Adrenal gland (tissue), 12 donors: ENCODE results near the gene KLF13. TPM values are rescaled to one million over a fixed set of nuclear protein-coding genes. Genes with fewer than 3 reads are reported as not detected.

Experiments
- DNase-seq, 7 donors: peaks; one replicate each; pipeline ENCODE4 v3.0.0-alpha.2; 2019 to 2020
- H3K27ac ChIP-seq, 5 donors: fragments of 200-600 bp; sonication (generic) in 4 of 5; 1 replicate in 3 of 5; 2 replicates in 2 of 5; pipeline versions ENCODE4 v1.5.1 to v1.8.0; 2016 to 2020; ENCODE audit warnings: mild to moderate bottlenecking in 1 of 5
- H3K27me3 ChIP-seq: fragments of 200-600 bp; 2 replicates; pipeline ENCODE4 v1.8.0; 2021
- H3K36me3 ChIP-seq, 2 donors: fragments of 200-600 bp; replicated peaks in 1 of 2; 1 replicate in 1 of 2; 2 replicates in 1 of 2; pipeline versions ENCODE4 v1.5.1 to v1.8.0; 2018 to 2022
- H3K4me1 ChIP-seq, 2 donors: fragments of 200-600 bp; replicated peaks in 1 of 2; 1 replicate in 1 of 2; 2 replicates in 1 of 2; pipeline versions ENCODE4 v1.5.1 to v1.8.0; 2018 to 2021
- H3K4me3 ChIP-seq, 4 donors: fragments of 200-600 bp; sonication (generic) in 3 of 4; one replicate each; pipeline ENCODE4 v1.5.1; 2016 to 2018
- H3K9me3 ChIP-seq, 3 donors: fragments of 200-600 bp; sonication (generic) in 1 of 3; replicated peaks in 1 of 3; 1 replicate in 2 of 3; 2 replicates in 1 of 3; pipeline versions ENCODE4 v1.5.1 to v1.8.0; 2016 to 2021
- POLR2A ChIP-seq, 2 donors: fragments of 450-650 bp; IDR thresholded peaks; one replicate each; pipeline ENCODE4 v1.6.1; 2017; ENCODE audit warnings: antibody characterized with exemption in 2 of 2, mild to moderate bottlenecking in 2 of 2, moderate library complexity in 1 of 2
- WGBS, 4 donors: extraction: QIAGEN DNeasy Blood & Tissue Kit in 2 of 4; methylation state at CpG; one replicate each; pipeline versions ENCODE4 v1.1.5 to v1.1.7; 2013 to 2017; 5-methylcytosine and 5-hydroxymethylcytosine counted together
- intact Hi-C, 2 donors: fragments of 100-400 bp; cut with DNase I; formaldehyde crosslinking; loops; one replicate each; pipeline versions ENCODE4 v1.14.1 to v1.15.0; 2022 to 2023
- polyA plus RNA-seq, 3 donors: library from polyadenylated mRNA; stranded (reverse); fragments of 200-250 nt in 2 of 3; fragments of 350-450 nt in 1 of 3; fragmentation: Illumina TruSeq in 1 of 3; extraction: RNeasy Lipid Tissue Mini Kit (QIAGEN cat#74804) in 1 of 3; gene quantifications; one replicate each; pipeline ENCODE4 v1.2.3, GENCODE V29; 2013 to 2014
- total RNA-seq, 9 donors: library from RNA; depleted of rRNA in 4 of 9; stranded (reverse); fragments of >200 nt in 4 of 9; fragments of 120-200 nt in 1 of 9; fragmentation: NEBNext Ultra II Directional in 1 of 9; extraction: Animal tissue kit (Norgen Biotek cat#: 25700) in 1 of 9; gene quantifications; one replicate each; pipeline versions ENCODE4 v1.1.0 to v1.2.4, GENCODE V29; 2013 to 2023
- TF ChIP-seq, protein P1 (sequence below), 6 experiments: fragments of 450-650 bp in 4 of 6; fragments of 200-600 bp in 2 of 6; sonication (generic) in 1 of 6; IDR thresholded peaks; 1 replicate in 5 of 6; 2 replicates in 1 of 6; pipeline versions ENCODE4 v1.5.1 to v1.8.0; 2016 to 2021; ENCODE audit warnings: antibody characterized with exemption in 6 of 6, mild to moderate bottlenecking in 2 of 6, moderate library complexity in 1 of 6
- donor health status: healthy with polysubstance abuse.
- donor health status: Bipolar disorder and iron deficiency.
- donor health status: DM: yes; HTN: yes; CAD: no.
- donor health status: DM: no; HTN: no; CAD: no.
- donor health status: DM: no; HTN: no; CAD: no.
- donor health status: DM: yes; HTN: yes; CAD: no.

Gene KLF13
- total and polyA plus RNA-seq, 12 donors = 8.4 to 65.9 (median 31.9) TPM

GRCh38 chr15:31367021-31367729 is 40.5 kb downstream of the KLF13 start:
- 71 to 82% (median 75%) methylated on average over 10 to 11 of the region's 11 CpGs for WGBS, 4 donors
- no peaks in the 10 kb centered on the region for H3K9me3 ChIP-seq
- H3K36me3 ChIP-seq = no peaks in the 10 kb centered on the region
- TF ChIP-seq POLR2A (IDR thresholded peaks at IDR 0.05) = peak; percentile 7 to 33
- TF ChIP-seq, protein P1, sequence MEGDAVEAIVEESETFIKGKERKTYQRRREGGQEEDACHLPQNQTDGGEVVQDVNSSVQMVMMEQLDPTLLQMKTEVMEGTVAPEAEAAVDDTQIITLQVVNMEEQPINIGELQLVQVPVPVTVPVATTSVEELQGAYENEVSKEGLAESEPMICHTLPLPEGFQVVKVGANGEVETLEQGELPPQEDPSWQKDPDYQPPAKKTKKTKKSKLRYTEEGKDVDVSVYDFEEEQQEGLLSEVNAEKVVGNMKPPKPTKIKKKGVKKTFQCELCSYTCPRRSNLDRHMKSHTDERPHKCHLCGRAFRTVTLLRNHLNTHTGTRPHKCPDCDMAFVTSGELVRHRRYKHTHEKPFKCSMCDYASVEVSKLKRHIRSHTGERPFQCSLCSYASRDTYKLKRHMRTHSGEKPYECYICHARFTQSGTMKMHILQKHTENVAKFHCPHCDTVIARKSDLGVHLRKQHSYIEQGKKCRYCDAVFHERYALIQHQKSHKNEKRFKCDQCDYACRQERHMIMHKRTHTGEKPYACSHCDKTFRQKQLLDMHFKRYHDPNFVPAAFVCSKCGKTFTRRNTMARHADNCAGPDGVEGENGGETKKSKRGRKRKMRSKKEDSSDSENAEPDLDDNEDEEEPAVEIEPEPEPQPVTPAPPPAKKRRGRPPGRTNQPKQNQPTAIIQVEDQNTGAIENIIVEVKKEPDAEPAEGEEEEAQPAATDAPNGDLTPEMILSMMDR (IDR thresholded peaks at IDR 0.05) = no peak
- H3K27ac ChIP-seq = peak overlapping the region in 4 of 5 donors; percentile 37 to 95 (median 88)
- H3K27me3 ChIP-seq = no peaks in the 10 kb centered on the region
- intact Hi-C loops = loop anchor here (10.0 kb wide), 2 partner anchors 68 to 118 kb away; no protein-coding TSS in a partner anchor
- H3K4me1 ChIP-seq = peaks cover 29 to 66% of the 10 kb centered on the region in 2 donors
- DNase-seq = peak in 3 of 7 donors; percentile 17 to 87 (median 38)
- no peak overlapping the region for H3K4me3 ChIP-seq

- Histone ChIP-seq H3K9me3 (no peaks in the 10 kb centered on the region), H3K4me1 (peaks cover 29 to 66% of the 10 kb centered on the region in 2 donors), H3K27me3 (no peaks in the 10 kb centered on the region), H3K27ac (peak overlapping the region in 4 of 5 donors; percentile 37 to 95 (median 88)), H3K4me3 (no peak overlapping the region), H3K36me3 (no peaks in the 10 kb centered on the region)
- TF ChIP-seq POLR2A (IDR thresholded peaks at IDR 0.05) = no peak
- TF ChIP-seq, protein P1 (IDR thresholded peaks at IDR 0.05) = no peak
- DNase-seq = no peak
- 63 to 73% (median 70%) methylated on average over 4 to 13 of the region's 13 CpGs for WGBS, 4 donors
- intact Hi-C loops = loop anchor here (10.0 kb wide), 2 partner anchors 67 to 117 kb away; no protein-coding TSS in a partner anchor
Measured at GRCh38 chr15:31367730-31368344, 41.2 kb downstream of the KLF13 start.

GRCh38 chr15:31369727-31370126 is 43.1 kb downstream of the KLF13 start:
- Histone ChIP-seq H3K27me3 (no peaks in the 10 kb centered on the region), H3K4me1 (peaks cover 22 to 71% of the 10 kb centered on the region in 2 donors), H3K36me3 (peaks cover 0 to 7% of the 10 kb centered on the region in 2 donors), H3K9me3 (no peaks in the 10 kb centered on the region), H3K4me3 (no peak overlapping the region), H3K27ac (no peak overlapping the region)
- intact Hi-C loops = loop anchor here (10.0 kb wide), 3 partner anchors 65 to 115 kb away; no protein-coding TSS in a partner anchor
- DNase-seq = no peak
- TF ChIP-seq POLR2A (IDR thresholded peaks at IDR 0.05) = no peak
- TF ChIP-seq, protein P1 (IDR thresholded peaks at IDR 0.05) = no peak
- WGBS, 4 donors = 86 to 98% (median 92%) methylated on average over 1 of the region's 1 CpG

GRCh38 chr15:31371520-31372240 is 45.0 kb downstream of the KLF13 start:
- Histone ChIP-seq H3K4me1 (peaks cover 6 to 57% of the 10 kb centered on the region in 2 donors), H3K4me3 (no peak overlapping the region), H3K36me3 (peaks cover 0 to 7% of the 10 kb centered on the region in 2 donors), H3K27ac (peak overlapping the region in 3 of 5 donors; percentile 22 to 83 (median 64)), H3K27me3 (no peaks in the 10 kb centered on the region), H3K9me3 (no peaks in the 10 kb centered on the region)
- intact Hi-C loops = loop anchor here in 1 of 2 donors (10.0 kb wide), 1 partner anchor 103 kb away; no protein-coding TSS in a partner anchor
- no peak for DNase-seq
- 95 to 98% (median 97%) methylated on average over 25 to 38 of the region's 38 CpGs for WGBS, 4 donors
- no peak for TF ChIP-seq POLR2A (IDR thresholded peaks at IDR 0.05)
- TF ChIP-seq, protein P1 (IDR thresholded peaks at IDR 0.05) = no peak
